ENCODE data around the gene MAN1A2. TPM values are rescaled to one million over a fixed set of nuclear protein-coding genes. Genes with fewer than 3 reads are reported as not detected.

MAN1A2 gene
- total RNA-seq, 4 donors from 2014 or later, result 23.3 to 77.6 (median 57.0) TPM

GRCh38 chr1:117544509-117545109 lies 177.4 kb downstream of the MAN1A2 start:
- no peak overlapping the region for H3K4me3 ChIP-seq
- no peak for TF ChIP-seq CTCF (IDR thresholded peaks at IDR 0.05)
- no peak for TF ChIP-seq POLR2A (IDR thresholded peaks at IDR 0.05)
- H3K4me1 ChIP-seq, result no peaks in the 10 kb centered on the region
- no peak for DNase-seq
- no peaks in the 10 kb centered on the region for H3K27me3 ChIP-seq
- intact Hi-C loops (cut with DNase I; ENCODE audit: low total_unique reads), result no loop called here
- H3K9me3 ChIP-seq, result no peaks in the 10 kb centered on the region
- no peaks in the 10 kb centered on the region for H3K36me3 ChIP-seq
- H3K27ac ChIP-seq, result no peak overlapping the region

GRCh38 chr1:117546467-117546866 lies 179.2 kb downstream of the MAN1A2 start:
- H3K4me1 ChIP-seq, result no peaks in the 10 kb centered on the region
- no peaks in the 10 kb centered on the region for H3K36me3 ChIP-seq
- H3K27ac ChIP-seq, result no peak overlapping the region
- no peak for DNase-seq
- H3K4me3 ChIP-seq, result no peak overlapping the region
- no peaks in the 10 kb centered on the region for H3K9me3 ChIP-seq
- intact Hi-C loops (cut with DNase I; ENCODE audit: low total_unique reads), result no loop called here
- no peak for TF ChIP-seq CTCF (IDR thresholded peaks at IDR 0.05)
- TF ChIP-seq POLR2A (IDR thresholded peaks at IDR 0.05), result no peak
- H3K27me3 ChIP-seq, result no peaks in the 10 kb centered on the region

- no peak overlapping the region for H3K27ac ChIP-seq
- intact Hi-C loops (cut with DNase I; ENCODE audit: low total_unique reads), result no loop called here
- H3K36me3 ChIP-seq, result no peaks in the 10 kb centered on the region
- H3K4me1 ChIP-seq, result no peaks in the 10 kb centered on the region
- DNase-seq, result no peak
- no peaks in the 10 kb centered on the region for H3K27me3 ChIP-seq
- H3K9me3 ChIP-seq, result no peaks in the 10 kb centered on the region
- H3K4me3 ChIP-seq, result no peak overlapping the region
- no peak for TF ChIP-seq POLR2A (IDR thresholded peaks at IDR 0.05)
- no peak for TF ChIP-seq CTCF (IDR thresholded peaks at IDR 0.05)
Observed at GRCh38 chr1:117553471-117553870, 186.2 kb downstream of the MAN1A2 start.

- Histone ChIP-seq H3K4me1 (no peaks in the 10 kb centered on the region), H3K4me3 (no peak overlapping the region), H3K9me3 (no peaks in the 10 kb centered on the region), H3K36me3 (no peaks in the 10 kb centered on the region), H3K27ac (no peak overlapping the region), H3K27me3 (no peaks in the 10 kb centered on the region)
- no peak for DNase-seq
- intact Hi-C loops (cut with DNase I; ENCODE audit: low total_unique reads), result no loop called here
- no peak for TF ChIP-seq CTCF (IDR thresholded peaks at IDR 0.05)
- no peak for TF ChIP-seq POLR2A (IDR thresholded peaks at IDR 0.05)
Observed at GRCh38 chr1:117555806-117556205, 188.6 kb downstream of the MAN1A2 start.

- Histone ChIP-seq H3K27me3 (no peaks in the 10 kb centered on the region), H3K4me1 (no peaks in the 10 kb centered on the region), H3K36me3 (no peaks in the 10 kb centered on the region), H3K27ac (no peak overlapping the region), H3K9me3 (no peaks in the 10 kb centered on the region), H3K4me3 (no peak overlapping the region)
- TF ChIP-seq POLR2A (IDR thresholded peaks at IDR 0.05) (no peak), CTCF (IDR thresholded peaks at IDR 0.05) (no peak)
- DNase-seq, result no peak
- intact Hi-C loops (cut with DNase I; ENCODE audit: low total_unique reads), result no loop called here
Observed at GRCh38 chr1:117556341-117556740, 189.1 kb downstream of the MAN1A2 start.

Measured in uterus (tissue), 4 donors.